ENCODE results near the gene THSD7B. TPM values are rescaled to one million over a fixed set of nuclear protein-coding genes. Genes with fewer than 3 reads are reported as not detected.

Gene THSD7B
- total RNA-seq, 5 donors from 2014 or later (not counting 1 experiment from before 2014, with no cell fraction given), result not detected

- H3K9me3 Mint-ChIP-seq, result peaks cover 10 to 16% (median 14%) of the 10 kb centered on the region in 3 donors
- ATAC-seq (replicated peaks in 1 of 4), result no peak
- H3K36me3 Mint-ChIP-seq, result no peaks in the 10 kb centered on the region
- Histone ChIP-seq H3K4me1 (ENCODE audit: control insufficient read depth in 1 of 2, extremely low read depth in 1 of 2, insufficient read depth in 2 of 2, low read length in 2 of 2) (no peaks in the 10 kb centered on the region), H3K27me3 (replicated peaks in 1 of 2; ENCODE audit: control insufficient read depth in 2 of 2, extremely low read depth in 1 of 2, insufficient read depth in 2 of 2, low read length in 1 of 2) (no peaks in the 10 kb centered on the region), H3K27ac (ENCODE audit: low read length) (no peak overlapping the region), H3K9me3 (no peaks in the 10 kb centered on the region), H3K4me3 (ENCODE audit: control insufficient read depth in 1 of 2, extremely low read depth in 1 of 2, low read length in 1 of 2) (no peak overlapping the region), H3K36me3 (ENCODE audit: control insufficient read depth in 2 of 2, extremely low read depth in 1 of 2, insufficient read depth in 1 of 2, low read length in 1 of 2) (no peaks in the 10 kb centered on the region)
- no peak for DNase-seq
- POLR2A ChIA-PET, result no interaction called here
- no peak overlapping the region for H3K4me3 Mint-ChIP-seq
- H3K27me3 Mint-ChIP-seq, result no peaks in the 10 kb centered on the region
- no peak overlapping the region for H3K27ac Mint-ChIP-seq
- no CpG with 5 or more reads among the region's 4 CpGs for WGBS (ENCODE audit: insufficient coverage)
- no peaks in the 10 kb centered on the region for H3K4me1 Mint-ChIP-seq
- CTCF ChIA-PET, result interaction anchor here in 1 of 2 donors (0.6 kb wide), 1 partner anchor 253 kb away, joined by 8 read pairs; no protein-coding TSS in a partner anchor
Observed at GRCh38 chr2:137658433-137658832, 893.1 kb downstream of the THSD7B start.

- H3K9me3 Mint-ChIP-seq, result peaks cover 8 to 13% (median 9%) of the 10 kb centered on the region in 3 donors
- H3K36me3 Mint-ChIP-seq, result no peaks in the 10 kb centered on the region
- Histone ChIP-seq H3K27ac (ENCODE audit: low read length) (no peak overlapping the region), H3K9me3 (no peaks in the 10 kb centered on the region), H3K36me3 (ENCODE audit: control insufficient read depth in 2 of 2, extremely low read depth in 1 of 2, insufficient read depth in 1 of 2, low read length in 1 of 2) (no peaks in the 10 kb centered on the region), H3K4me1 (ENCODE audit: control insufficient read depth in 1 of 2, extremely low read depth in 1 of 2, insufficient read depth in 2 of 2, low read length in 2 of 2) (no peaks in the 10 kb centered on the region), H3K4me3 (ENCODE audit: control insufficient read depth in 1 of 2, extremely low read depth in 1 of 2, low read length in 1 of 2) (no peak overlapping the region), H3K27me3 (replicated peaks in 1 of 2; ENCODE audit: control insufficient read depth in 2 of 2, extremely low read depth in 1 of 2, insufficient read depth in 2 of 2, low read length in 1 of 2) (no peaks in the 10 kb centered on the region)
- no CpG with 5 or more reads among the region's 5 CpGs for WGBS (ENCODE audit: insufficient coverage)
- ChIA-PET CTCF (no interaction called here), POLR2A (interaction anchor here in 1 of 2 donors (0.6 kb wide), 1 partner anchor 1126 kb away, joined by 3 read pairs; no protein-coding TSS in a partner anchor)
- no peak for DNase-seq
- H3K27ac Mint-ChIP-seq, result no peak overlapping the region
- no peaks in the 10 kb centered on the region for H3K27me3 Mint-ChIP-seq
- no peaks in the 10 kb centered on the region for H3K4me1 Mint-ChIP-seq
- ATAC-seq (replicated peaks in 1 of 4), result no peak
- H3K4me3 Mint-ChIP-seq, result no peak overlapping the region
Observed at GRCh38 chr2:137659616-137660015, 894.3 kb downstream of the THSD7B start.

- no peak overlapping the region for H3K27ac Mint-ChIP-seq
- H3K27me3 ChIP-seq (replicated peaks in 1 of 2; ENCODE audit: control insufficient read depth in 2 of 2, extremely low read depth in 1 of 2, insufficient read depth in 2 of 2, low read length in 1 of 2), result no peaks in the 10 kb centered on the region
- no peaks in the 10 kb centered on the region for H3K27me3 Mint-ChIP-seq
- no peak overlapping the region for H3K4me3 Mint-ChIP-seq
- POLR2A ChIA-PET, result no interaction called here
- H3K4me3 ChIP-seq (ENCODE audit: control insufficient read depth in 1 of 2, extremely low read depth in 1 of 2, low read length in 1 of 2), result no peak overlapping the region
- H3K27ac ChIP-seq (ENCODE audit: low read length), result no peak overlapping the region
- no peaks in the 10 kb centered on the region for H3K36me3 Mint-ChIP-seq
- no peaks in the 10 kb centered on the region for H3K36me3 ChIP-seq (ENCODE audit: control insufficient read depth in 2 of 2, extremely low read depth in 1 of 2, insufficient read depth in 1 of 2, low read length in 1 of 2)
- 79% methylated on average over 3 of the region's 3 CpGs for WGBS (ENCODE audit: insufficient coverage)
- H3K4me1 Mint-ChIP-seq, result no peaks in the 10 kb centered on the region
- H3K4me1 ChIP-seq (ENCODE audit: control insufficient read depth in 1 of 2, extremely low read depth in 1 of 2, insufficient read depth in 2 of 2, low read length in 2 of 2), result no peaks in the 10 kb centered on the region
- DNase-seq, result no peak
- CTCF ChIA-PET, result no interaction called here
- no peaks in the 10 kb centered on the region for H3K9me3 Mint-ChIP-seq
- ATAC-seq (replicated peaks in 1 of 4), result no peak
- H3K9me3 ChIP-seq, result no peaks in the 10 kb centered on the region
Observed at GRCh38 chr2:137670111-137670510, 904.8 kb downstream of the THSD7B start.

GRCh38 chr2:137672989-137673552 lies 907.7 kb downstream of the THSD7B start:
- Mint-ChIP-seq H3K27ac (no peak overlapping the region), H3K4me1 (no peaks in the 10 kb centered on the region), H3K4me3 (no peak overlapping the region), H3K36me3 (no peaks in the 10 kb centered on the region), H3K9me3 (no peaks in the 10 kb centered on the region), H3K27me3 (no peaks in the 10 kb centered on the region)
- Histone ChIP-seq H3K4me1 (ENCODE audit: control insufficient read depth in 1 of 2, extremely low read depth in 1 of 2, insufficient read depth in 2 of 2, low read length in 2 of 2) (no peaks in the 10 kb centered on the region), H3K27ac (ENCODE audit: low read length) (no peak overlapping the region), H3K9me3 (no peaks in the 10 kb centered on the region), H3K27me3 (replicated peaks in 1 of 2; ENCODE audit: control insufficient read depth in 2 of 2, extremely low read depth in 1 of 2, insufficient read depth in 2 of 2, low read length in 1 of 2) (no peaks in the 10 kb centered on the region), H3K4me3 (ENCODE audit: control insufficient read depth in 1 of 2, extremely low read depth in 1 of 2, low read length in 1 of 2) (no peak overlapping the region), H3K36me3 (ENCODE audit: control insufficient read depth in 2 of 2, extremely low read depth in 1 of 2, insufficient read depth in 1 of 2, low read length in 1 of 2) (no peaks in the 10 kb centered on the region)
- POLR2A ChIA-PET, result no interaction called here
- DNase-seq (no peak), ATAC-seq (replicated peaks in 1 of 4) (no peak)
- CTCF ChIA-PET, result no interaction called here

GRCh38 chr2:137674991-137675390 lies 909.6 kb downstream of the THSD7B start:
- Mint-ChIP-seq H3K36me3 (no peaks in the 10 kb centered on the region), H3K4me1 (no peaks in the 10 kb centered on the region), H3K4me3 (no peak overlapping the region), H3K27ac (no peak overlapping the region), H3K9me3 (peaks cover 0 to 5% (median 4%) of the 10 kb centered on the region in 3 donors), H3K27me3 (no peaks in the 10 kb centered on the region)
- Histone ChIP-seq H3K27me3 (replicated peaks in 1 of 2; ENCODE audit: control insufficient read depth in 2 of 2, extremely low read depth in 1 of 2, insufficient read depth in 2 of 2, low read length in 1 of 2) (no peaks in the 10 kb centered on the region), H3K4me1 (ENCODE audit: control insufficient read depth in 1 of 2, extremely low read depth in 1 of 2, insufficient read depth in 2 of 2, low read length in 2 of 2) (no peaks in the 10 kb centered on the region), H3K4me3 (ENCODE audit: control insufficient read depth in 1 of 2, extremely low read depth in 1 of 2, low read length in 1 of 2) (no peak overlapping the region), H3K36me3 (ENCODE audit: control insufficient read depth in 2 of 2, extremely low read depth in 1 of 2, insufficient read depth in 1 of 2, low read length in 1 of 2) (no peaks in the 10 kb centered on the region), H3K9me3 (no peaks in the 10 kb centered on the region), H3K27ac (ENCODE audit: low read length) (no peak overlapping the region)
- ChIA-PET POLR2A (no interaction called here), CTCF (no interaction called here)
- WGBS (ENCODE audit: insufficient coverage), result no CpG with 5 or more reads among the region's 2 CpGs
- no peak for ATAC-seq (replicated peaks in 1 of 4)
- no peak for DNase-seq

- WGBS (ENCODE audit: insufficient coverage), result 100% methylated on average over 1 of the region's 4 CpGs
- H3K4me1 Mint-ChIP-seq, result no peaks in the 10 kb centered on the region
- H3K9me3 ChIP-seq, result no peaks in the 10 kb centered on the region
- no peak overlapping the region for H3K4me3 ChIP-seq (ENCODE audit: control insufficient read depth in 1 of 2, extremely low read depth in 1 of 2, low read length in 1 of 2)
- no peaks in the 10 kb centered on the region for H3K36me3 ChIP-seq (ENCODE audit: control insufficient read depth in 2 of 2, extremely low read depth in 1 of 2, insufficient read depth in 1 of 2, low read length in 1 of 2)
- H3K27ac Mint-ChIP-seq, result no peak overlapping the region
- DNase-seq (no peak), ATAC-seq (replicated peaks in 1 of 4) (no peak)
- CTCF ChIA-PET, result interaction anchor here in 1 of 2 donors (0.5 kb wide), 1 partner anchor 524 kb away, joined by 3 read pairs; no protein-coding TSS in a partner anchor
- H3K36me3 Mint-ChIP-seq, result no peaks in the 10 kb centered on the region
- no peaks in the 10 kb centered on the region for H3K4me1 ChIP-seq (ENCODE audit: control insufficient read depth in 1 of 2, extremely low read depth in 1 of 2, insufficient read depth in 2 of 2, low read length in 2 of 2)
- POLR2A ChIA-PET, result no interaction called here
- H3K27me3 Mint-ChIP-seq, result no peaks in the 10 kb centered on the region
- no peaks in the 10 kb centered on the region for H3K27me3 ChIP-seq (replicated peaks in 1 of 2; ENCODE audit: control insufficient read depth in 2 of 2, extremely low read depth in 1 of 2, insufficient read depth in 2 of 2, low read length in 1 of 2)
- H3K9me3 Mint-ChIP-seq, result peaks cover 0 to 5% (median 4%) of the 10 kb centered on the region in 3 donors
- no peak overlapping the region for H3K27ac ChIP-seq (ENCODE audit: low read length)
- H3K4me3 Mint-ChIP-seq, result no peak overlapping the region
Observed at GRCh38 chr2:137675584-137676327, 910.4 kb downstream of the THSD7B start.
